ENCODE measurements around the gene UST.
"Not testable (repeated sequence)": the region's sequence is repeated elsewhere in the genome, so short reads cannot be mapped to it uniquely, and the experiment has no call there.

UST gene

DNA sequence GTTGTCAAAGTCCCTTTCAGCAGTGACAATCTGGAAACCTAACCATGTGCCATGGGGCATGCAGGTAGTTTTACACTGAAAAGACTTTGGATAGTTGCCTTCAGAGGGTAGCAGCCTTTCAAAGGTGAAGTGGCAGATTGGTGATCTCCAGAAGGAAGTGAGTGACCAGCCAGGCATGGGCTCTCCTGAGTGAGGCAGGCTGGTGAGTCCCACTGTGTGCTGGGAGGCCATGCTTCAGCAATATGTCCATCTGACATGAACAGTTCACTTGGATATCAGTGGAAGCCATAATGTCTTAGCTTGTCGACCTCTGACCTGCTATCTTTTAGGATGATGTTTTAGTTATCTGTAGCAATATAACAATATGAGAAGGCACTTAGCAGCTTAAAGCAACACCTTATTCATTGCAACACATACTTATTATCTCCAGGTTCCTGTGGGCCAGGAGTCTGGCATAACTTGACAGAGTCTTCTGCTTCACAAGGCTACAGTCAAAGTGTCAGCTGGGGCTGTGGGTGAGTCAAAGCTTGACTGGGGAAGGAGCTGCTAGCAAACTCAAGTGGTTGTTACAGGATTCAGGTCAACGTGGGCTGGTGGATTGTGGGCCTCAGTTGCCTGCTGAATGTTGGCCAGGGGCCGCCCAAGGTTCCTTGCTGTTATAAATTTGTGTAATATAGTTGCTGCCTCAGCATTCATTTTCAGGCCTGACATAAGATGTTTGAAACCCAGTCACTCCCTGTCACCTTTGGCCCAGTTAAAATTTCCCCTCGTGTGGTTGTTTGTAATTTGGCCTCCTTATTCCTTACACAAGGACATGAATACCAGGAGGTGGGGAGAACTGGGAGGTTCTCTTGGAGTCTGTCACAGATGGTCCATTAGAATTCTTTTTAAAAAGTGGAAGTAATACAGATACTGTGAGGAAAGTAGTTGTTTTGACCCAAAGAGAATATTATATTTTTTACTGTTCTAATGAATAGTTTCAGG is 100.2 kb downstream of the UST start:
- TF ChIP-seq, protein P1, sequence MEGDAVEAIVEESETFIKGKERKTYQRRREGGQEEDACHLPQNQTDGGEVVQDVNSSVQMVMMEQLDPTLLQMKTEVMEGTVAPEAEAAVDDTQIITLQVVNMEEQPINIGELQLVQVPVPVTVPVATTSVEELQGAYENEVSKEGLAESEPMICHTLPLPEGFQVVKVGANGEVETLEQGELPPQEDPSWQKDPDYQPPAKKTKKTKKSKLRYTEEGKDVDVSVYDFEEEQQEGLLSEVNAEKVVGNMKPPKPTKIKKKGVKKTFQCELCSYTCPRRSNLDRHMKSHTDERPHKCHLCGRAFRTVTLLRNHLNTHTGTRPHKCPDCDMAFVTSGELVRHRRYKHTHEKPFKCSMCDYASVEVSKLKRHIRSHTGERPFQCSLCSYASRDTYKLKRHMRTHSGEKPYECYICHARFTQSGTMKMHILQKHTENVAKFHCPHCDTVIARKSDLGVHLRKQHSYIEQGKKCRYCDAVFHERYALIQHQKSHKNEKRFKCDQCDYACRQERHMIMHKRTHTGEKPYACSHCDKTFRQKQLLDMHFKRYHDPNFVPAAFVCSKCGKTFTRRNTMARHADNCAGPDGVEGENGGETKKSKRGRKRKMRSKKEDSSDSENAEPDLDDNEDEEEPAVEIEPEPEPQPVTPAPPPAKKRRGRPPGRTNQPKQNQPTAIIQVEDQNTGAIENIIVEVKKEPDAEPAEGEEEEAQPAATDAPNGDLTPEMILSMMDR (IDR thresholded peaks at IDR 0.05; ENCODE audit: low read depth, low read length), result no peak
- DNase-seq, result no peak
- Histone ChIP-seq H3K9me3 (no peaks in the 10 kb centered on the region), H3K36me3 (no peaks in the 10 kb centered on the region), H3K4me3 (ENCODE audit: low read depth, low read length) (no peak overlapping the region), H3K4me1 (no peaks in the 10 kb centered on the region), H3K27me3 (no peaks in the 10 kb centered on the region)

DNA sequence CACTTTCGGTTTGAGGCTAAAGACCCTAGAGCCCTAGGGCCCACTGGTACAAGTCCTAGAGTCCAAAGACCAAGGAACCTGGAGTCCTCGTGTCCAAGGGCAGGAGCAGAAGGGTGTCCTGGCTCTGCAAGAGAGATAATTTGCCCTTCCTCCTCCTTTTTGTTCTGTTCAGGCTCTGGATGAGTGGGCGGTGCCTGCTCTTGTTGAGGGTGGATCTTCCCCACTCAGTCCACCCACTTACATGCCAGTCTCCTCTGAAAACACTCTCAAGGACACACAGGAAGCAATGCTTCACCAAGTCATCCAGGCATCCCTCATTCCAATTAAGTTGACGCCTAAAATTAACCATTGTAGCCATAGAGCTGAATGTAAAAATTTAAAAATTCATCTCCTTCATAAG is 102.1 kb downstream of the UST start:
- DNase-seq, result no peak
- TF ChIP-seq, protein P1 (IDR thresholded peaks at IDR 0.05; ENCODE audit: low read depth, low read length), result no peak
- no peaks in the 10 kb centered on the region for H3K36me3 ChIP-seq
- H3K4me1 ChIP-seq, result no peaks in the 10 kb centered on the region
- 0 out of 2 replicates have a peak, but pooled peaks cover 2% of the 10 kb centered on the region for H3K27me3 ChIP-seq
- H3K9me3 ChIP-seq, result no peaks in the 10 kb centered on the region
- H3K4me3 ChIP-seq (ENCODE audit: low read depth, low read length), result no peak overlapping the region

GRCh38 chr6:148849449-148849848 is 102.6 kb downstream of the UST start:
- H3K4me3 ChIP-seq (ENCODE audit: low read depth, low read length); H3K4me1 ChIP-seq; DNase-seq; H3K9me3 ChIP-seq; H3K36me3 ChIP-seq; H3K27me3 ChIP-seq: not testable (repeated sequence)

GRCh38 chr6:148850964-148851363 is 104.1 kb downstream of the UST start:
- no peaks in the 10 kb centered on the region for H3K4me1 ChIP-seq
- 0 out of 2 replicates have a peak, but pooled peaks cover 2% of the 10 kb centered on the region for H3K27me3 ChIP-seq
- no peak overlapping the region for H3K4me3 ChIP-seq (ENCODE audit: low read depth, low read length)
- TF ChIP-seq, protein P1 (IDR thresholded peaks at IDR 0.05; ENCODE audit: low read depth, low read length), result no peak
- H3K9me3 ChIP-seq, result no peaks in the 10 kb centered on the region
- DNase-seq, result no peak
- no peaks in the 10 kb centered on the region for H3K36me3 ChIP-seq

DNA sequence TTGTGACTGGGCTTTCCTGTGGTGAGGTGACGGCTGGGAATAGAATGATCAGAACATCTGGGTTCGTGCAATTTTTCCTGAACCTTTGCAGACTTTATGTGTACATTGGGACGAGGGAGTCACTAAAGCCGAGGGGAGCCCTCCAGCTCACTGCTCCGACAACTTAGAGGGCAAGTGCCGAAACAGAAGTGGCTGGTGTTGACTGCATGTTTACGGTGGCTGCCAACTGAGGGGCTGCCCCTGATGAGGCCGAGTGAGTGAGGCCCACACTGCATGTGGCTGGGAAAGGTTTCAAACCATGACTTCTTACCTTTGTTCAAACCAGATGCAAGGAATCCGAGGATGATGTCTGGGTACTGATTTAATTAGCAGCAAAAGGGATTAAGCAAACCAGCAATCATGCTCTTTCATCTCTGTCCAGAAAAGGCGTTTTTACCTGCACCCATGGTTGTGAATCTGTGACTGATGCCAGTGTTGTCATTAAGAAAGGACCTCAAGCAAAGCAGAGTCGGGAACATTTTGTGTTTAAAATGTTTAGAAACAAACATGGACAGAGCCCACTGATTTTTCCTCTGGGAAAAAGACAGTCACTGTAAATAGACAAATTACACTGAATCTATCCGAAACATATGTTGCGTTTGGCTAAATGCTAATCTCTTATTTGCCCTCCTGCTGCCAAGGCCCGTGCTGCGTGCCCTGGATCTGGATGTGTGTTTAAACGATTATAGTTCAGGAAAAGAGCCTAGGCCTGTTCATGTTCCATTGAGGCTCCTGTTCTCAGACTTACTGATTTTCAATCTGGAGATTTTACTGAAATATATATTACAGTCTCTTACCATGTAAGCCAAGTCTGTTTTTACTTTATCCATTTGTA is 105.1 kb downstream of the UST start:
- Histone ChIP-seq H3K9me3 (no peaks in the 10 kb centered on the region), H3K36me3 (no peaks in the 10 kb centered on the region), H3K27me3 (0 out of 2 replicates have a peak, but pooled peaks cover 2% of the 10 kb centered on the region), H3K4me3 (ENCODE audit: low read depth, low read length) (no peak overlapping the region), H3K4me1 (no peaks in the 10 kb centered on the region)
- no peak for DNase-seq
- TF ChIP-seq, protein P1 (IDR thresholded peaks at IDR 0.05; ENCODE audit: low read depth, low read length), result no peak

DNA sequence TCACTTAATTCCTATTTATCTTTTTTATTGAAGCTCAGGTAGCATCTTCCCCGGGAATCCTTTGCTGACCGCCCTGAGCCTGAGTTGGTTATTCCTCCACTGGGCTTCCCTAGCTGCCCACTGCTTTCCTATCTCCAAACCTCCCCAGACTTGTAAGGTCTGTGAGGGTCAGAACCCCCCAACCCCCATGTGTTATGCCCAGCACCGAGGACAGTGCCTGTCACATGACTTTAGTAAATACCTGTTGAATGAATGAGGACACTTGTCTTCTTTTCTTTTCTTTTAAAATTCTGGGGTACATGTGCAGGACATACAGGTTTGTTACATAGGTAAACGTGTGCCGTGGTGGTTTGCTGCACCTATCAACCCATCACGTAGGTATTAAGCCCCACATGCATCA is 105.9 kb downstream of the UST start:
- no peaks in the 10 kb centered on the region for H3K9me3 ChIP-seq

GRCh38 chr6:148853113-148853512 is 106.3 kb downstream of the UST start:
- H3K4me1 ChIP-seq; H3K36me3 ChIP-seq; DNase-seq; H3K4me3 ChIP-seq (ENCODE audit: low read depth, low read length); H3K27me3 ChIP-seq; H3K9me3 ChIP-seq: not testable (repeated sequence)

More for the DNA sequence above, 105.9 kb downstream of the UST start:
- TF ChIP-seq, protein P1 (IDR thresholded peaks at IDR 0.05; ENCODE audit: low read depth, low read length), result no peak
- Histone ChIP-seq H3K4me1 (no peaks in the 10 kb centered on the region), H3K36me3 (no peaks in the 10 kb centered on the region), H3K4me3 (ENCODE audit: low read depth, low read length) (no peak overlapping the region), H3K27me3 (0 out of 2 replicates have a peak, but pooled peaks cover 2% of the 10 kb centered on the region)
- DNase-seq, result no peak

Data from BE2C (cell line).